GM12878 (cell line): ENCODE measurements around the gene ASS1. TPM values are rescaled to one million over a fixed set of nuclear protein-coding genes. Genes with fewer than 3 reads are reported as not detected.

Experiments
- ATAC-seq: fragments of 200-7000 bp; cut with Tn5 transposase; 3 replicates; pipeline ENCODE4 v1.9.1; 2020; ENCODE audit warnings: mild to moderate bottlenecking, moderate library complexity
- BruUV-seq: library from RNA; stranded (reverse); fragments of 400-500 nt; replicated peaks from 2 replicates; lab custom pipeline; 2021; lab: Mats Ljungman, UMichigan
- CTCF ChIA-PET: fragments of 300-600 bp; sonication (Branson Sonifier 250); formaldehyde crosslinking; extraction: SDS; loops from one replicate; lab custom pipeline; 2021; ENCODE audit warnings: inconsistent platforms; lab: Yijun Ruan, JAX
- POLR2A ChIA-PET: fragments of 350-600 bp; formaldehyde crosslinking; extraction: SDS; loops from one replicate; lab custom pipeline; 2021; ENCODE audit warnings: inconsistent platforms; lab: Charles Lee
- RAD21 ChIA-PET: fragments of 300-600 bp; sonication (Branson Sonifier 250); formaldehyde crosslinking; loops from one replicate; lab custom pipeline; 2023; ENCODE audit warnings: antibody characterized with exemption; ENCODE audit not compliant: unreplicated experiment; lab: Charles Lee
- SMC1A ChIA-PET: fragments of 300-600 bp; sonication (Branson Sonifier 250); formaldehyde crosslinking; loops from one replicate; lab custom pipeline; 2023; ENCODE audit not compliant: unreplicated experiment, uncharacterized antibody; lab: Charles Lee
- DNase-seq: peaks from one replicate; pipeline ENCODE4 v3.0.0-alpha.2; 2011; ENCODE audit warnings: low read depth, low spot score
- FAIRE-seq: peaks from 3 replicates; lab custom pipeline; 2011; peaks lifted over from hg19 to GRCh38; lab: Jason Lieb, UNC
- H2AFZ ChIP-seq: 2 replicates; pipeline ENCODE4 v1.6.0; 2011; ENCODE audit warnings: low read depth, low read length, control low read depth; ENCODE audit not compliant: control insufficient read depth
- H3K27ac ChIP-seq: 2 replicates; pipeline ENCODE4 v1.5.1; 2011; ENCODE audit warnings: control low read depth; ENCODE audit not compliant: control insufficient read depth, insufficient read depth
- H3K27me3 ChIP-seq, 2 experiments: replicated peaks in 1 of 2; 2 replicates each; pipeline versions ENCODE4 v1.6.0 to v1.6.1; 2011; ENCODE audit warnings: low read length in 1 of 2; ENCODE audit not compliant: control insufficient read depth in 2 of 2, insufficient read depth in 2 of 2
- H3K36me3 ChIP-seq, 2 experiments: 2 replicates each; pipeline ENCODE4 v1.5.1; 2011; ENCODE audit warnings: low read length in 1 of 2; ENCODE audit not compliant: control insufficient read depth in 2 of 2, insufficient read depth in 2 of 2
- H3K4me1 ChIP-seq: 2 replicates; pipeline ENCODE4 v1.6.1; 2011; ENCODE audit warnings: mild to moderate bottlenecking, low read length, moderate library complexity, mixed read lengths; ENCODE audit not compliant: control insufficient read depth, insufficient read depth
- H3K4me2 ChIP-seq: 2 replicates; pipeline ENCODE4 v1.6.0; 2011; ENCODE audit warnings: control low read depth; ENCODE audit not compliant: control insufficient read depth, insufficient read depth
- H3K4me3 ChIP-seq: fragments of 200-600 bp; sonication (generic); 2 replicates; pipeline ENCODE4 v1.5.1; 2016
- H3K79me2 ChIP-seq: 2 replicates; pipeline ENCODE4 v1.6.0; 2011; ENCODE audit warnings: low read length; ENCODE audit not compliant: control insufficient read depth, insufficient read depth
- H3K9ac ChIP-seq: 2 replicates; pipeline ENCODE4 v1.8.0; 2011; ENCODE audit warnings: low read length, control low read depth, mixed read lengths; ENCODE audit not compliant: control insufficient read depth, insufficient read depth
- H3K9me3 ChIP-seq: replicated peaks from 3 replicates; pipeline ENCODE4 v1.5.1; 2011; ENCODE audit warnings: mild to moderate bottlenecking, low read length; ENCODE audit not compliant: control insufficient read depth, insufficient read depth
- H4K20me1 ChIP-seq: 2 replicates; pipeline ENCODE4 v1.6.0; 2011; ENCODE audit not compliant: control insufficient read depth, insufficient read depth
- CTCF ChIP-seq, 3 experiments: IDR thresholded peaks in 2 of 3; conservative IDR thresholded peaks in 1 of 3; 2 replicates each; pipeline ENCODE4 v1.5.1; 2011; ENCODE audit warnings: low read depth in 3 of 3, low read length in 3 of 3, mild to moderate bottlenecking in 3 of 3, control low read depth in 2 of 3, moderate library complexity in 2 of 3, inconsistent platforms in 1 of 3, mixed read lengths in 1 of 3; ENCODE audit not compliant: control insufficient read depth in 2 of 3, insufficient read depth in 1 of 3; ENCODE audit errors: extremely low read depth in 1 of 3
- E2F8 ChIP-seq: fragments of 450-650 bp; IDR thresholded peaks from 2 replicates; pipeline ENCODE4 v1.6.1; 2018; ENCODE audit warnings: mild to moderate bottlenecking, low read depth, moderate library complexity; ENCODE audit not compliant: partially characterized antibody
- GATAD2B ChIP-seq: fragments of 450-650 bp; conservative IDR thresholded peaks from 2 replicates; pipeline ENCODE4 v1.6.1; 2017; ENCODE audit warnings: low read depth, mild to moderate bottlenecking, moderate library complexity
- NFXL1 ChIP-seq: fragments of 450-650 bp; IDR thresholded peaks from 2 replicates; pipeline ENCODE4 v1.6.1; 2017; ENCODE audit warnings: antibody characterized with exemption, mild to moderate bottlenecking, borderline replicate concordance
- NKRF ChIP-seq: fragments of 450-650 bp; conservative IDR thresholded peaks from 2 replicates; pipeline ENCODE4 v1.6.1; 2017; ENCODE audit warnings: mild to moderate bottlenecking, moderate library complexity
- PRDM15 ChIP-seq: fragments of 450-650 bp; formaldehyde crosslinking; IDR thresholded peaks from 2 replicates; pipeline ENCODE4 v1.4.0; 2020; ENCODE audit warnings: mild to moderate bottlenecking, moderate library complexity
- RUNX3 ChIP-seq: IDR thresholded peaks from 2 replicates; pipeline ENCODE4 v1.6.1; 2012; ENCODE audit warnings: low read length, inconsistent platforms
- SPI1 ChIP-seq: IDR thresholded peaks from 2 replicates; pipeline ENCODE4 v1.6.1; 2011; ENCODE audit warnings: low read depth, mild to moderate bottlenecking, low read length, moderate library complexity, borderline replicate concordance; ENCODE audit not compliant: insufficient read depth
- WGBS: methylation state at CpG from one replicate; pipeline ENCODE4 v1.1.6; 2016; ENCODE audit warnings: low lambda C conversion rate; ENCODE audit not compliant: insufficient replicate concordance, insufficient coverage; ENCODE audit errors: missing lambda C conversion rate; 5-methylcytosine and 5-hydroxymethylcytosine counted together
- in situ Hi-C: fragments of 300-500 bp; cut with MboI; formaldehyde crosslinking; loops from 9 replicates; pipeline ENCODE4 v1.14.3; 2018; ENCODE audit warnings: mixed read lengths
- intact Hi-C: fragments of 100-400 bp; cut with micrococcal nuclease; formaldehyde crosslinking; loops from one replicate; pipeline ENCODE4 v1.14.2; 2022; ENCODE audit not compliant: unreplicated experiment
- polyA plus RNA-seq, 11 experiments: library from polyadenylated mRNA; depleted of rRNA in 4 of 11; unstranded in 6 of 11; stranded (reverse) in 5 of 11; fragments of >200 nt; fragmentation: Nextera tagmentation in 4 of 11; fragmentation: Illumina TruSeq in 1 of 11; extraction: Ambion mirVana in 4 of 11; extraction: Trizol in 1 of 11; gene quantifications; 1 replicate in 1 of 11; 2 replicates in 10 of 11; pipeline versions ENCODE4 v1.2.1 to v1.2.3, GENCODE V29; 2011 to 2016; ENCODE audit warnings: inconsistent platforms in 2 of 11, missing spikeins in 2 of 11, low read depth in 1 of 11
- total RNA-seq, 4 experiments: library from RNA; depleted of rRNA in 3 of 4; stranded (reverse); fragments of >200 nt in 3 of 4; fragmentation: Illumina TruSeq in 1 of 4; extraction: Trizol in 1 of 4; gene quantifications; 2 replicates each; pipeline versions ENCODE4 v1.2.1 to v1.2.3, GENCODE V29; 2013 to 2021

The ASS1 gene
- total and polyA plus RNA-seq, 10 of the 15 experiments (the other 5 are each of a cell fraction or from before 2014, with no cell fraction given): 0.10 to 6.1 (median 0.28) TPM; not detected in 3

GRCh38 chr9:130459941-130460669 is 15.3 kb downstream of the ASS1 start (continued):
- no peak for TF ChIP-seq PRDM15 (CRISPR knock-in tag)

- no peak overlapping the region for H3K4me3 ChIP-seq
- H3K27me3 ChIP-seq: peaks cover 0 to 2% of the 10 kb centered on the region in 2 experiments; a peak in 2 of 4 replicates
- no peak overlapping the region for H3K27ac ChIP-seq
- RAD21 ChIA-PET: interaction anchor here (0.9 to 1.4 kb wide), 2 partner anchors 221 to 240 kb away, joined by 4 to 6 read pairs; no protein-coding TSS in a partner anchor
- SMC1A ChIA-PET: interaction anchor here (2.0 kb wide), 1 partner anchor 221 kb away, joined by 12 read pairs; no protein-coding TSS in a partner anchor
- no peaks in the 10 kb centered on the region for H3K79me2 ChIP-seq
- CTCF ChIA-PET: interaction anchor here (0.8 to 9.4 kb wide), 4 partner anchors 221 to 585 kb away, joined by 3 to 111 read pairs (median 4); no protein-coding TSS in a partner anchor
- H4K20me1 ChIP-seq: no peaks in the 10 kb centered on the region
- WGBS: 11% methylated on average over 18 of the region's 22 CpGs
- no TSS peak for BruUV-seq
- no peak overlapping the region for H3K4me2 ChIP-seq
- no peak overlapping the region for H3K9ac ChIP-seq
- intact Hi-C loops (loop anchor here (1.0 kb wide), 1 partner anchor 221 kb away; no protein-coding TSS in a partner anchor), in situ Hi-C loops (no loop called here)
- H3K36me3 ChIP-seq: no peaks in the 10 kb centered on the region
- FAIRE-seq: peak; percentile 23
- H2AFZ ChIP-seq: no peak overlapping the region
- no peaks in the 10 kb centered on the region for H3K4me1 ChIP-seq
- DNase-seq: no peak
- ATAC-seq: peak; percentile 94
- POLR2A ChIA-PET: interaction anchor here (0.6 kb wide), 1 partner anchor 953 kb away, joined by 3 read pairs; no protein-coding TSS in a partner anchor
- H3K9me3 ChIP-seq: no peaks in the 10 kb centered on the region
- TF ChIP-seq E2F8: no peak
- TF ChIP-seq NKRF: no peak
- no peak for TF ChIP-seq SPI1
- TF ChIP-seq RUNX3: no peak
- TF ChIP-seq CTCF (IDR thresholded peaks at IDR 0.05 in 2 of 3, conservative IDR thresholded peaks at IDR 0.05 in 1 of 3; ENCODE audit: control insufficient read depth in 2 of 3, extremely low read depth in 1 of 3, insufficient read depth in 1 of 3, low read depth in 3 of 3, low read length in 3 of 3): peak; percentile 80 to 92 (median 92); a peak in 5 of 6 replicates
- no peak for TF ChIP-seq NFXL1
- TF ChIP-seq GATAD2B: no peak
Measured at GRCh38 chr9:130461218-130461630, 16.5 kb downstream of the ASS1 start.
